GM21786 (cell line): Measurements from ENCODE around the gene ARHGEF3.

Source experiments
- ATAC-seq: cut with Tn5 transposase; IDR thresholded peaks from one replicate; pipeline ENCODE4 v1.9.1; 2021; ENCODE audit not compliant: unreplicated experiment

ARHGEF3 gene

DNA sequence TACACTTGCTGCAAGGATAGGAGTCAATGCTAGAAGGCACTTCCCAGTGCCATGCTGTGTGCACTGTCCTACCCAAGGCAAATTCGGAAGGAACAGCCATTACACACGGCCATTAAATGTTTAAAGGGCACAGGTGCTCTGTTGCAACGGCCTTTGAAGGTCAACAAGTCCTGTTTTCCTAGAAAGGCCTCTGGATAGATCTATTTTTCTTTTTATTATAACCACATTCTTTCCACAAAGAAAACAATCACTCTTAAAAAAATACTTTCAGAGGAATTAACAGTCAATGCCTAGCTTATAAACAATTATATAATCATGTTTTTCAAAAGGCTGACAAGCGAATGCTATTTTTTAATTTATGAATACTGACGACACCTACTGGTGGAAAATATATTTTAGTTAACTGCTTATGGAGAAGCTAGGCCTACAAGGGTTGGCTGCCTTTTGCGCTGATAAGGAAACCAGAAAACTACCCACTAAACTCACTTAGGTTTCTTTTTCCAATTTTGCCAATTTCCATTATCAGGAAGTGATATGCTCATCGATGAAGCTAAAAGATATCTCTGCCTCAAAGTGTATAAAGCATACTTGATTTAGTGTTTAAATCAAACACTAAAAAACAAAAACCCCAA is 2.4 kb downstream of the ARHGEF3 start:
- no peak for ATAC-seq

- ATAC-seq, result no peak
Measured at GRCh38 chr3:56796996-56797395, 4.8 kb downstream of the ARHGEF3 start.

- no peak for ATAC-seq
Measured at GRCh38 chr3:56796202-56796601, 5.5 kb downstream of the ARHGEF3 start.

GRCh38 chr3:56795829-56796185 is 5.9 kb downstream of the ARHGEF3 start:
- ATAC-seq, result no peak

- no peak for ATAC-seq
Measured at GRCh38 chr3:56795097-56795828, 6.5 kb downstream of the ARHGEF3 start.

- ATAC-seq, result no peak
Measured at GRCh38 chr3:56792193-56792592, 9.6 kb downstream of the ARHGEF3 start.

DNA sequence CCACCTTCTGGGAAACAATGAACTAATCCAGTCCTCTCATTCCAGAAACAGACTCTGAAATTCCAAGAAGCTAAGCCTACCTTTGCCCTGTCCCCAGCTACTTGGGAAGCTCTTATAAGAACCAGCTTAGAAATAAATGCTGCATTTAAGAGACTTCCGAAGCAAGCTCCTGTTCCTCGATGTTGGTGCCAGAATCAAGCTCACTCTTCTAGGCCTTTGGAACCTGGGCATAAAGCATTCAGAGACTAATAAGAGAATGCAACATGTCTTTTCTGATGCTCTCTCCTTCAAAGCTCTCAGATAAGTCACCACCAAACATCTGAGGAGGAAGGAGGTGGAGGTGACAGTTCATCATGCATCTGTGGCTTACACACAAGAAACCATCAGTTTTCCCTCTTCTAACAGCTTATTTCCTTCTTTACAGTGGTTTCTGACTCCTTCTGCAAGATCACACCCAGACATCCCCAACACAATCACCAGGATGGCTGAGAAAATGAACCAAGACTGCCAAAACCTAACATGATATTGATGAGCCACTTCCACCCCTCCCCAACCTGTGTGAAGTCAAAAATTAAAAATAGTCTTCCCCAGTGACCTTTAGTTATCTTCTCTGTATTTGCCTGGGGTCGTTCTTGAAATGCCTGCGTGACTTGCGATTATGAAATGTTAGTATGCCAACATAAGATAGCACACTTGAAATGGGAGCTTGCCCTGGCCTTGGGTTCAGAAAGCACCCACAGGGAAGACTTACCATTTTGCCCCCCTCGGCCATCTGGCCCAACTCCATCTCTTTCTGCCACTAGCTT is 11.5 kb downstream of the ARHGEF3 start:
- no peak for ATAC-seq

GRCh38 chr3:56789076-56789475 is 12.7 kb downstream of the ARHGEF3 start:
- no peak for ATAC-seq

- no peak for ATAC-seq
Measured at GRCh38 chr3:56788521-56788920, 13.2 kb downstream of the ARHGEF3 start.

DNA sequence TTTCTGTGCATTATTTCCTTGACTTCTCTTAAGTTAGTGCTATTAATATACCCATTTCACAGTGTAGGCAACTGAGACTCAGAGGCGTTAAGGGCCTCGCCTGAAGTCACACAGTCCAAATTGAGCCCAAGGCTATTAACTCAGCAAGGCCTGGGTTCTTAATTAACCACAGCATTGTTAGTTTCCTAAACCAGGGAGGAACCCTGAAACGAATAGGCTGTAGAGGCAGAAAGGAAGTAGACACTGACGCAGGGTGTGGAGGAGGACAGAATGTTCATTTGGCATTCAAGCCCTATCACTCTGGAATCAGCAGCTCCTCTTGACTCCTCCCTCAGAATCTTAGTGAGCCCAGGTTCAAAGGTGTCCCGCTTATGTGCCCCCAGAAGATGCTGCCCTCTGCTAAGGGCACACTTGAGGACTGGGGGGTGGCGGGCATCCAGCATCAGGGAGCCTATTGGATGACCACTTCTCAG is 13.9 kb downstream of the ARHGEF3 start:
- ATAC-seq, result no peak

GRCh38 chr3:56787258-56787775 is 14.4 kb downstream of the ARHGEF3 start:
- ATAC-seq, result no peak

DNA sequence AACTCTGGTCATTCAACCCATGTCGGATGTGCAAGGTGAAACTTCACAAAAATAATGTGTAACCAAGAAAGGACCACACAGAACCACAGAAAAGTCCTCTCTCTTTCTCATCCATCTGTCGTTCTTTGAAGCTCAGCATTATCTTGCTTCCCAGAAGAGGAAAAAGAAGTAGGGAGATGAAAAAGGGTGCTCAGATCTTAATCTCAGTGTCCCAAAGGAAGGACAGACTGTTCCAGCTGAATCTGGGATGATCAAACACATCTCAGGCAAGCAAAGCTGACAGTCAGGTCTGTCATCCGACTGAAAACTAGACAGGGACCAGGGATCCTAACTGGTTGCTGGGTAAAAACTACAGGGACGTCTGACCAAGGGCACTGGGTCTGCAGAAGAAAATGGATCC is 16.2 kb downstream of the ARHGEF3 start:
- ATAC-seq, result no peak

DNA sequence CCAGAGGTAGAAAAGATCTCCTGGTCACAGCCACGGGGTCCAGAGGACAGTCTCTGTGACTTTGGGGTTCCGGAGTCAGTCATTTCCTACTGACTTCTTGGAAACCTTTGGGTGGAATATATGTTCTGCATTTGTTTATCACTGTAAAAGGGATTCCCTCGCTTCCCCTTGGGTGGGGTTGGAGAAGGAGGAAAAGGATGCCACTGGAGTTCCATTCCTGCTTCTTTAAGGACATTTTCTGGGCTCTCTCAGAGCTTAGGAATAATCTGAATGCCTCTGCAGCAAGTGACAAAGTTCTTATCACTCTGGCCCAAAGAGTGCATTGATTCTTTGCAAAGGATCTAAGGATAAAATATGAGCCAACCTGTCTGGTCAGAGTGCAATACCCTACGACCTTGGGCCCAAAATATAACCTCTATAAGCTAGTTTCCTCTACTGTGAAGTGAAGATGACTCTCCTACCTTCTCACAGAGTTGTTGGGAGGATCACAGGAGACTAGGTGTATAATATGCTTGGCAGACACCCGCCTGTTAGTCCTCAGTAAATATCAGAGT is 17.2 kb downstream of the ARHGEF3 start:
- no peak for ATAC-seq

DNA sequence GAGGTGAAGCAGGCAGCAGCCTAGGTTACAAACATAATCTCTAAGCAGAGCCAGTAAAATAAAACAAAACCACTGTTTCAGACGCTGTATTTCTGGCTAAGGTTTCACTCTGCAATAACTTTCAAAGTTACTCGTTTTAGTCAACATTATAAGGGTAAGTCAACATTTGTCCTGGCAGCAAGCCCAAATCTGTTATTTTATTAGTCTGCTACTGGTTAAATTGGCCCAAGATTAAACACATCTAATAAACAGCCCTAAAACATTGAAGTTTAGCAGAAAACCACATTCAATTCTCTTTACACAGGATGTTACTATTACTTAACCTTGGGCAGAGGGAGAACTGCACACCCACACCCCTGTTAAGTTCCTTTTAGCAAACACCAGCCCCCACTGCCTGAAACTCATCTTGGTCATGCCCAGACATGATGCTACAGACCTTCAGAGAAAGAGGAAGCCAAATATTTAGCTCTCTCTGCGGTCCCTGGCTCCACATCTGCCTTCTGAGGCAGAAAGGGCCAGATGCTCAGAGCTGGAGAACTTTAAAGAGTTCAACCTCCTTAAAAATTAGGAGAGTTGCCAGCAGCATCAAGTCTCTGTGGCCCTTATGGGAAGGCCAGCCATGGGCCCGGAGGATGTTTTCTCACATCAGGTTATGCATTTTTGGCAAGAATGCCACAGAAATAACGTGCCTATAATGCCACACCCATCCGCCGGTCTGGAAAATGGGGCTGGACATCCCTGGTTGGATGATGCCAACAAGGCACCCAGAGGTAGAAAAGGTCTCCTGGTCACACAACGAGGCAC is 17.9 kb downstream of the ARHGEF3 start:
- peak; percentile 95 for ATAC-seq

DNA sequence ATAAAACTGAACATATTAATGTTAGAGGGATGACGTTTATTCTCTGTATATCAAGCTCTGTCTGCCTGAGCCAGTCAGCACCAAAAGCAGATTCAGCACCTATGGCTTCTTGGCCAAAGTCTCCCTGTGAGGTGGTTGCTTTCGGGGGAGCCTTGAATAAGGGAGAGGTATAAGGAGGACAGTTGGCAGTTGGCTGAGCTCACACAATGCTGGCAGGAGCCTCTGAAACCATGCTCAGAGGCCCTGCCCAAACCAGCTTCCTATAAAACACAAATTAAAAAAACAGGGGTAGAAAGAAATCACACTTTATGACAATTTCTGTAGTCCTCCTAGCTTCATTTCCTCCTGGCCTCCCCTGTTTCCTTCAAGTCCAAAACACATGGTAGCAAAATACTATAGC is 18.8 kb downstream of the ARHGEF3 start:
- ATAC-seq, result no peak

DNA sequence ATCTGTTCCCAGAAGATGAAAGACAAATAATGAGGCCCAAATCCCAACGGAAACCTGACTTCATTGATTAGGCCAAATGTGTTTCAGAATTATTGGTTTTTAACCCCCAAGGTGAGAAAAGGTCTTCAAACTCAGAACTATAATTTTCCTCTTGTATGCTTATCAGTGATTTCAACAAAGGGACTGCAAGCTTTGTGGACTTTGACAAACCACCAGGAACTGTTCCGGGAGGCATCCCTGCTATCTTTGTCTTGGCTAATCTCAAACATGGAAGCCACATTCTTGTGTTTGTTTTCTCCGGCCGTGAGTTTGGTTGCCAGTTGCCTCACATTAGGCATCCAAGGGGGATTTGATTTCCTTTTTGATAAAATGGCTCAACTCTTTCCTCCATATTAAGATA is 19.5 kb downstream of the ARHGEF3 start:
- no peak for ATAC-seq

- no peak for ATAC-seq
Measured at GRCh38 chr3:56781762-56782161, 20.0 kb downstream of the ARHGEF3 start.

DNA sequence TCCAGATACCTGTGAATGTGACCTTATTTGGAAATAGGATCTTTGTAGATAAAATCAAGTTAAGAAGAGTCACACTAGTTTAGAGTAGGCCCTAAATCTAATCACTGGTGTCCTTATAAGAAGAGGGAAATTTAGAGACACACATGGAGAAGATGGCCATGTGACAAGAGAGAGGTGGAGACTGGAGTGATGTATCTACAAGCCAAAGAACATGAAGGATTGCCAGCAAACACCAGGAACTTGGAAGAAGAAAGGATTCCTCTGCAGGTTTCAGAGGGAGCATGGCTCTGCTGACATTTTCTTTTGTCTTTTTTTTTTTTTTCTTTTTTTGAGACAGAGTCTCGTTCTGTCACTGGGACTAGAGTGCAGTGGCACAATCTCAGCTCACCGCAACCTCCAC is 20.8 kb downstream of the ARHGEF3 start:
- ATAC-seq, result no peak

- ATAC-seq, result no peak
Measured at GRCh38 chr3:56778893-56779292, 22.9 kb downstream of the ARHGEF3 start.

GRCh38 chr3:56776556-56776950 is 25.2 kb downstream of the ARHGEF3 start:
- no peak for ATAC-seq
